ENCODE measurements around the gene NOS1. TPM values are rescaled to one million over a fixed set of nuclear protein-coding genes. Genes with fewer than 3 reads are reported as not detected.

The NOS1 gene
- total RNA-seq, 1 experiment from 2014 or later, result 2.3 TPM

DNA sequence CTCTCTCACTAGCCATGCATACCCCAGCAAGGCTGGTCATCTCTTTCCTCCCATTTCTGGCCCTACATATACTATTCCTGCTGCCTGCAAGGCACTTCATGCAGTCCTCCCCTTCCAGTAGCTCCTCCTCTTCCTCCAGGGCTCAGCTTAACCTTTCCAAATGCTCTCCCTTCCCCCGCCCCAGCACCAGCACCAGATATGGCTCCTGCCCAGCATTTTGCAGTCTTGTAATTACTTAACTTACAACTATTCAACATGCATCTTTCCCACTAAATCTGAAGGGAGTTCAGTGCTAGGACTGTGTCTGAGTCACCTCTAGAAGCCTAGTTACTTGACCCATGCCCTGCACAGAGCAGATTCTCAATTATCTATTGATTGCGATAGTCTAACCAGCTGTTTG, 169.4 kb downstream of the NOS1 start:
- no peak overlapping the region for H4K91ac ChIP-seq (ENCODE audit: insufficient read length, low read depth, low read length)
- peaks cover 3% of the 10 kb centered on the region; the same call in 1 of the 2 replicates for H3K4me1 ChIP-seq (ENCODE audit: insufficient read depth, low read length)
- H3K79me2 ChIP-seq (ENCODE audit: insufficient read depth, low read length), result peaks cover 4% of the 10 kb centered on the region; the same call in 1 of the 2 replicates
- no peak overlapping the region for H3T11ph ChIP-seq (ENCODE audit: low read length)
- no peak overlapping the region for H2BK20ac ChIP-seq (ENCODE audit: low read depth, low read length, poor library complexity, severe bottlenecking)
- H3K4ac ChIP-seq (ENCODE audit: low read depth, low read length), result no peak overlapping the region
- TF ChIP-seq, protein P1, sequence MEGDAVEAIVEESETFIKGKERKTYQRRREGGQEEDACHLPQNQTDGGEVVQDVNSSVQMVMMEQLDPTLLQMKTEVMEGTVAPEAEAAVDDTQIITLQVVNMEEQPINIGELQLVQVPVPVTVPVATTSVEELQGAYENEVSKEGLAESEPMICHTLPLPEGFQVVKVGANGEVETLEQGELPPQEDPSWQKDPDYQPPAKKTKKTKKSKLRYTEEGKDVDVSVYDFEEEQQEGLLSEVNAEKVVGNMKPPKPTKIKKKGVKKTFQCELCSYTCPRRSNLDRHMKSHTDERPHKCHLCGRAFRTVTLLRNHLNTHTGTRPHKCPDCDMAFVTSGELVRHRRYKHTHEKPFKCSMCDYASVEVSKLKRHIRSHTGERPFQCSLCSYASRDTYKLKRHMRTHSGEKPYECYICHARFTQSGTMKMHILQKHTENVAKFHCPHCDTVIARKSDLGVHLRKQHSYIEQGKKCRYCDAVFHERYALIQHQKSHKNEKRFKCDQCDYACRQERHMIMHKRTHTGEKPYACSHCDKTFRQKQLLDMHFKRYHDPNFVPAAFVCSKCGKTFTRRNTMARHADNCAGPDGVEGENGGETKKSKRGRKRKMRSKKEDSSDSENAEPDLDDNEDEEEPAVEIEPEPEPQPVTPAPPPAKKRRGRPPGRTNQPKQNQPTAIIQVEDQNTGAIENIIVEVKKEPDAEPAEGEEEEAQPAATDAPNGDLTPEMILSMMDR (conservative IDR thresholded peaks at IDR 0.05), result no peak
- WGBS (ENCODE audit: extremely low coverage, insufficient read length, low lambda C conversion rate), result no CpG with 5 or more reads among the region's 2 CpGs
- H3K36me3 Mint-ChIP-seq (ENCODE audit: insufficient read depth in 1 of 3, low read depth in 3 of 3), result peaks cover 6 to 21% (median 17%) of the 10 kb centered on the region in 3 experiments
- no peak overlapping the region for H3K4me3 Mint-ChIP-seq
- H3K56ac ChIP-seq (ENCODE audit: insufficient read length, low read depth, low read length), result no peak overlapping the region
- H3K18ac ChIP-seq (ENCODE audit: insufficient read length, low read depth, low read length), result no peak overlapping the region
- no peaks in the 10 kb centered on the region for H3K79me1 ChIP-seq (ENCODE audit: insufficient read depth, low read depth, low read length, poor library complexity, severe bottlenecking)
- H3K9me3 Mint-ChIP-seq, result 0 out of 5 replicates have a peak, but pooled peaks cover 0 to 2% of the 10 kb centered on the region in 2 experiments
- no peak overlapping the region for H2BK15ac ChIP-seq (ENCODE audit: low read depth, low read length)
- no peak overlapping the region for H3K4me2 ChIP-seq (ENCODE audit: insufficient read depth, insufficient read length, low read length)
- no peak overlapping the region for H3K27ac ChIP-seq (ENCODE audit: insufficient read length, low read depth, low read length)
- H2BK120ac ChIP-seq (ENCODE audit: low read depth, low read length, poor library complexity, severe bottlenecking), result no peak overlapping the region
- no peak overlapping the region for H3K14ac ChIP-seq (ENCODE audit: insufficient read depth, low read length)
- DNase-seq, result peak; percentile 64
- H3K9ac ChIP-seq (ENCODE audit: extremely low read depth, insufficient read length, low read length), result no peak overlapping the region
- no peaks in the 10 kb centered on the region for H3K27me3 ChIP-seq (ENCODE audit: insufficient read depth, low read length)
- H4K5ac ChIP-seq (ENCODE audit: insufficient read length, low read depth, low read length), result no peak overlapping the region
- no peak overlapping the region for H4K8ac ChIP-seq (replicated peaks; ENCODE audit: insufficient read length, low read depth, low read length)
- no peaks in the 10 kb centered on the region for H3K9me3 ChIP-seq (ENCODE audit: control insufficient read depth, low read depth, low read length)
- H2BK12ac ChIP-seq (ENCODE audit: insufficient read length, low read depth, low read length), result no peak overlapping the region
- no peak overlapping the region for H2BK5ac ChIP-seq (ENCODE audit: insufficient read length, low read length)
- H4K20me1 ChIP-seq (ENCODE audit: control insufficient read depth, insufficient read depth, insufficient read length), result no peaks in the 10 kb centered on the region
- no peak overlapping the region for H3K23ac ChIP-seq (ENCODE audit: insufficient read length, low read depth, low read length)
- H3K4me1 Mint-ChIP-seq, result peaks cover 21 to 26% of the 10 kb centered on the region in 2 experiments
- no peak overlapping the region for H2AFZ ChIP-seq (ENCODE audit: low read length)
- H3K23me2 ChIP-seq (ENCODE audit: insufficient read length, low read depth, low read length, poor library complexity, severe bottlenecking), result peaks cover 7% of the 10 kb centered on the region
- no peak overlapping the region for H2AK5ac ChIP-seq (ENCODE audit: insufficient read length, low read length)
- H3K27ac Mint-ChIP-seq, result no peak overlapping the region
- H3K27me3 Mint-ChIP-seq (ENCODE audit: low read depth), result peaks cover 11% of the 10 kb centered on the region
